Retina (tissue), 1 donor: ENCODE results near the gene RERE.

Experiments
- DNase-seq: peaks from one replicate; pipeline ENCODE4 v3.0.0-alpha.2; 2016

The RERE gene

DNA sequence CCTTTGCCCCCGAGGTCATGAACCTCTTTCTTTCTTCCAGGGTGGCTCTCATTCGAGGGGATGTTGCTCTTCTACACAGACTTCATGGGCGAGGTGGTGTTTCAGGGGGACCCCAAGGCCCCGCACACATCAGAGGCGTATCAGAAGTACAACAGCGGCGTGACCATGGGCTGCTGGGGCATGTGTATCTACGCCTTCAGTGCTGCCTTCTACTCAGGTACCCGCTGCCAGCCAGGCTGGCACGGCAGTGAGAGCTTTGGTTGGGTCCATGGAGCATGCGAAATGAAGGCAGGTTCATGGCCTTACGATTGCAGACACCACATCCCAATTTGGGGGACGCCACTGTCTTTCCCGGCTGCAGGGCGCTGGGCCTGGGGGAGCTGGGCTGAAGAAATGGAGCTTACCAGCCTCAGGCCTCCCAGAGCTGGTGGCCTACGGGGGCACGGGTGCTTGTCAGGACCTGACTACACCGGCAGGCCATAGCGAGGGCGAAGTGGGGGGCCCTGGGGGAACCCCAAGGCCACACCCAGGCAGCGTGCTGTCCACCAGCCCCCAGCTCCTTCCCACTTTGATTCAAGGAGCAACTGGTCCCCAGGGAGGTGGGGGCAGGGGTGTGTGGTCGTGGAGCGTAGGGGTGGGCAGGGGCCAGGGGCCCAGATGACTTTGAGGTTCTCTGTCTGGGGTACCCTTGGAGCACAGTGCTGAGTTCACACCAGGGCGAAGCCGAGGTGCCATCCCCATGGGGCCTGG is 479.5 kb downstream of the RERE start:
- DNase-seq, result no peak

DNA sequence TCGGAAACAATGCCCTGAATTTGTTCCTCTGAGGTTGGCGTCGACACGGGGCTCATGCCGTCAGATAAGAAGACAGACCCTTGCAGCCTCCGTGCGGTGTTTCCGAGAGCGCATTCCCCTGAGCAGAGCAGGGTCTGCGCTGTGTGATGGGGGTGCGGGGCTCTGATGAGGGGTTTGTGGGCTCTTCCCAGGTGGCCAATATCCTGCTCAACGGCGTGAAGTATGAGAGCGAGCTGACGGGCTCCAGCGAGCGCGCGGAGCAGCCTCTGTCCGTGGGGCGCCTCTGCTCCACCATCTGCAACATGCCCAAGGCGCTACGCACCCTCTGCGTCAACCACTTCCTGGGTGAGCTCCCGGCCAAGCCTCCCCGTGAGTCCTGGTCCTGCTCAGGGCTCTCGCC is 482.2 kb downstream of the RERE start:
- no peak for DNase-seq

DNA sequence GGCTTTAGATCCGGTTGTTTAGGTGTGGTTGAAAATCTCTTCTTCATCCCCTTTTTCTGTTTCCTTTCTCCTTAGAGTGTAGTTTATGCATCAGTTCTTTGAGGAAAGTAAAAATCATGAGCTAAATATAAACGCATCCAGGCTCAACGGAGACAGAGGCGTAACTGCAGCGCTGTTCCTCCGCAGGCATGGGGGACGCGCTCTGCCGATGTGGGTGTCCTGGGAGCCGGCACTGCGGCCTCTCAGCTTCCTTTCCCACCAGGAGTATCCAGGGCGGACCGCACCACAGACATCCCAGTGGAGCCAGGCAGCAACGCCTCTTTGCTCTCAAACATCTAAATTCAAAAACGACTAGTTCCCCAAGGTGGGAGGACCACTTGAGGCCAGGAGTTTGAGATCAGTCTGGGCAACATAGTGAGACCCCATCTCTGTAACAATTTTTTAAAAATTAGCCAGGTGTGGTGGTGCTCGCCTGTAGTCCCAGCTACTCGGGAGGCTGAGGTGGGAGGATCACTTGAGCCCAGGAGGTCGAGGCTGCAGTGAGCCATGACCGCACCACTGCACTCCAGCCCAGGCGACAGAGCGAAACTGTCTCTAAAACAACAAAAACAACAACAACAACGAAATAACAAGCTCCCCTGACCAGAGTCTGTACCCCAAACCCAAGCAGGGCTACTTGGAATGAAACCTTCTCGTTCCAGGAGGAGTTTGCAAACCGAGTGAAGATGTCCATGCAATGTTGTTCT is 483.2 kb downstream of the RERE start:
- no peak for DNase-seq

DNA sequence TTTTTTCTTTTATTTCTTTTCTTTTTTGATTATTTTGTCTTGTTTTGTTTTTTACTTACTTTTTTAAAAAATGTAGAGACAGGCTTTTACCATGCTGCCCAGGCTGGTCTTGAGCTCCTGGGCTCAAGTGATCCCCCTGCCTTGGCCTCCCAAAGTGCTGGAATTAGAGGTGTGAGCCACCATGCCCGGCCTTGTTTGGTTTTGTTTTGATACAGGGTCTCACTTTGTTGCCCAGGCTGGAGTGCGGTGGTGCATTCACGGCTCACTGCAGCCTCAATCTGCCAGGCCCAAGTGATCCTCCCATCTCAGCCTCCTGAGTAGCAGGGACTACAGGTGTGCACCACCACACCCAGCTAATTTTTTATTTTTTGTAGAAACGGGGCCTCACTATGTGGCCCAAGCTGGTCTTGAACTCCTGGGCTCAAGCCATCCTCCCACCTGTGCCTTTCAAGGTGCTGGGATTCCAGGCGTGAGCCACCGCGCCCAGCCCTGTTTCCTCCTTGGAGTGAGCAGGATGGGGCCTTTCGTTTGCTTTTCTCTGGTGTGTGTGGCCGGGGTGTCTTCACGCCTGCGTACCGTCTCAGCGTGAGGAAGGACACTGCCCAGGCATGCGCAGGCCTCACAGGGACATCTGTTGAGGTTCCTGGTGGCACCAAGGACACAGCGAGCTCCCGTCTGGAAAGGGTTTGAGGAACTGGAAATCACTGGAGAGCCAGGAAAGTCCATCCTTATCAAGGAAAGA is 484.0 kb downstream of the RERE start:
- no peak for DNase-seq

DNA sequence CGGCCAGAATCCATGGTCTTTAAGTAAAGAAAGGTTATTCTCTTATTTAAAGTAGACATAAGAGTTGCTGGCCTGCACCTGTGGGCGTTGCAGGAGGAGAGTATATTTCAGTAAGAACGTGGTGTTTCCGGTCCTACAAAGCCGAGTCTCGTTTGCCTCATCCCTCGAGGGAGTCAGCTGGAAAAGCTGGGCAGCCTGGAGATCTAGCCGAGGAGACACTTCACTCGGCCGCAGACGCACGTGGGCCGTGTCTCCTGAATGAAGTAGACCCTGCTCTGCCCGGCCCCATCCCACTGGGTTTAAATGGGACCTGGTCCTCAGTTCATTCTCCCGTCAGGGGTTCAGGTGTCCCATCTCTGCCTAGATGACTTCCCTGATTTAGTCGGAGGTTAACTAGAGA is 484.6 kb downstream of the RERE start:
- DNase-seq, result no peak

DNA sequence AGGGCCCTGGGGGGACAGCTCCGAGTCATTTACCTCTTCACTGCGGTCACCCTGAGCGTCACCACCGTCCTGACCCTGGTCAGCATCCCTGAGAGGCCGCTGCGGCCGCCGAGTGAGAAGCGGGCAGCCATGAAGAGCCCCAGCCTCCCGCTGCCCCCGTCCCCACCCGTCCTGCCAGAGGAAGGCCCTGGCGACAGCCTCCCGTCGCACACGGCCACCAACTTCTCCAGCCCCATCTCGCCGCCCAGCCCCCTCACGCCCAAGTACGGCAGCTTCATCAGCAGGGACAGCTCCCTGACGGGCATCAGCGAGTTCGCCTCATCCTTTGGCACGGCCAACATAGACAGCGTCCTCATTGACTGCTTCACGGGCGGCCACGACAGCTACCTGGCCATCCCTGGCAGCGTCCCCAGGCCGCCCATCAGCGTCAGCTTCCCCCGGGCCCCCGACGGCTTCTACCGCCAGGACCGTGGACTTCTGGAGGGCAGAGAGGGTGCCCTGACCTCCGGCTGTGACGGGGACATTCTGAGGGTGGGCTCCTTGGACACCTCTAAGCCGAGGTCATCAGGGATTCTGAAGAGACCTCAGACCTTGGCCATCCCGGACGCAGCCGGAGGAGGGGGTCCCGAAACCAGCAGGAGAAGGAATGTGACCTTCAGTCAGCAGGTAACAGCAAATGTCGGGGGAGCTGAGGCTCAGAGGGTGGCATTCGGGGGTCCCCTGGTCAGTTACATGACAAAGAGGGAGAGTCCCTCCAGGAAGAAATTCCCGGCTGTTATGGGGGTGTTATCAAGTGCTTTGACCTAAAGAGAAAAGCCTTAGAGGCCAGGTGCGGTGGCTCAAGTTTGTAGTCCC is 486.9 kb downstream of the RERE start:
- DNase-seq, result no peak

DNA sequence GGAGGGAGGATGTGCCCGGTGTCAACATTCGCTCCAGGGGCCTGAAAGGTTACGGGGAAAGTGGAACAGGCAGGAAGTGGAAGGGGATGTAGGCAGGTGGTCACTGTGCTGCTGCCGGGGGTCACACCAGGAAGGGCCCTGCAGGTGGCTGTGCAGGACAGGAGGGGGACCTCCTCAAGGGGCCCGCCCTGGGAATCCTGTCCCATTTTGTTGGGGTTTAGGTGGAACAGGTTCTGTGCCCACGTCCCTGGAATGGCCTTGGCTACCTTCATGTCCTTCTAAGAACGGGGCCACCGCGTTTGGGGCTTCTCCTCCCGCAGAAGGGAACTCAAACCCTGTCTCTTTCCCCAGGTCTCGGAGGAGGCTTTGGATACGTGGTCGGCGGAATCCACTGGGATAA is 487.6 kb downstream of the RERE start:
- DNase-seq, result no peak

- DNase-seq, result no peak
Measured at GRCh38 chr1:8329439-8329838, 488.0 kb downstream of the RERE start.

DNA sequence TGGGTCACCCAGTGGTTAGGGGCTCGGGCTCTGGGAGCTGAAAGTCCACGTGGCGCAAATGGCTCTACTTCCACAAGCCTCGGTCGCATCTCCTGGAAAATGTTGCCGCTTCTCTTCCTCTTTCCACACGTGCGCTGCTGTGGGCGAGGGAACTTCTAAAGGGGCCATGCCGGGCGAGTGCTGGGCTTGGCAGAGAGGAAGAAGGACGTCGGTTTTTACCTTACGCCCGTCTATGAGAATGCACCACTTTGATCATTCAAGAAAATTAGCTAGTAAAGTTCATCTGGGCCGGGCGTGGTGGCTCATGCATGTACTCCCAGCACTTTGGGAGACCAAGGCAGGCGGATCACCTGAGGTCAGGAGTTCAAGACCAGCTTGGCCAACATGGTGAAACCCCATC is 489.2 kb downstream of the RERE start:
- DNase-seq, result no peak

GRCh38 chr1:8326265-8326664 is 491.2 kb downstream of the RERE start:
- DNase-seq, result no peak

- no peak for DNase-seq
Measured at GRCh38 chr1:8325771-8326170, 491.7 kb downstream of the RERE start.

DNA sequence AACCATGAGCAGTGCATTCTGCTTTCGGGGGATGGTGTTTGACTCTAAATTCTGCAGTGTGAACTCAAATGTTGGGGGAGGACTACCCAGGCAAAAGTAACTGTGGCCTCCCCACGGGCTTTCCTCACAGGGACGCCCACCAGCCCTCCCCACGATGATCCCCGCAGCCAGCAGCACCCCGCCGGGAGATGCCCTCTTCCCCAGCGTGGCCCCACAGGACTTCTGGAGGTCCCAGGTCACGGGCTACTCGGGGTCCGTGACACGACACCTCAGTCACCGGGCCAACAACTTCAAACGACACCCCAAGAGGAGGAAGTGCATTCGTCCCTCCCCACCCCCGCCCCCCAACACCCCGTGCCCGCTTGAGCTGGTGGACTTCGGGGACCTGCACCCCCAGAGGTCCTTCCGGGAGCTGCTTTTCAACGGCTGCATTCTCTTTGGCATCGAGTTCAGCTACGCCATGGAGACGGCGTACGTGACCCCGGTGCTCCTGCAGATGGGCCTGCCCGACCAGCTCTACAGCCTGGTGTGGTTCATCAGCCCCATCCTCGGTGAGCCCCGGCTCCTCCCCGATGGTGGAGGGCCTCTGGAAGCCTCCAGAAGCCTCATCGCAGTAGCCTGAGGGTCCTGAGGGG is 493.1 kb downstream of the RERE start:
- no peak for DNase-seq

- DNase-seq, result no peak
Measured at GRCh38 chr1:8323706-8324105, 493.7 kb downstream of the RERE start.

DNA sequence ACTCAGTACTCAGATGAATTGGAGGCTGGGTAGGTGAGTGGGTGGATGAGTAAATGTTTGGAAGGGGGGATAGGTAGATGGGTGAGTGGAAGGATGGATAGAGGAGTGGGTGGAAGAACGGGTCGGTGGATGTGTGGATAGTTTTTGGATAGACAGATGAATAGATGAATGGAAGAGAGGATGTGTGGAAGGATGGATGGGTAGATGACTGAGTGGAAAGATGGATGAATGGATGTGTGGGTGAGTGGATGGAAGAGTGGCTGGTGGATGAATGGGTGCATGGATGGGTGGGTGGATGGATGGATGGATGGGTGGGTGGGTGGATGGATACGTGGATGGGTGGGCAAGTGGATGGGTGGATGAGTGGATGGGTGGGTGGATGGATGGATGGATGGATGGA is 495.8 kb downstream of the RERE start:
- no peak for DNase-seq

DNA sequence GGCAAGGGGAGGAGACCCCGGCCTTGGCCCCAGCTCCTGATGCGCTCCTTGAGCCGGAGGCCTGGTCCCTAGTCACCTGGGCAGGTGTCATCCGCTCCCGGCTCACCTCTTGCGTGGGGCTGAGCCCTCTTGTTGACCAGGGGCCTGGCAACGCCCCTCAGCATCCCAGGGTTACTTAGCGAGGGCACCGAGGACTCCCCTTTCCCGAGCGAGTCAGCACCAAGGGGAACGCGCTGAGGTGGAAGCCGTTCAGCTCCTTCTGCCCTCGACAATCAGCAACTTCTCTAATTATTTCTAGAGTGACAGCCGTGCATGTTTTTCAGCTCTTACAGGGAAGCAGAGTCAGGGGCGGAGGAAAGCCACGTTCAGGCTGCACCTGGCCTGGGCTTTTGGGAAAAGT is 499.0 kb downstream of the RERE start:
- DNase-seq, result no peak

DNA sequence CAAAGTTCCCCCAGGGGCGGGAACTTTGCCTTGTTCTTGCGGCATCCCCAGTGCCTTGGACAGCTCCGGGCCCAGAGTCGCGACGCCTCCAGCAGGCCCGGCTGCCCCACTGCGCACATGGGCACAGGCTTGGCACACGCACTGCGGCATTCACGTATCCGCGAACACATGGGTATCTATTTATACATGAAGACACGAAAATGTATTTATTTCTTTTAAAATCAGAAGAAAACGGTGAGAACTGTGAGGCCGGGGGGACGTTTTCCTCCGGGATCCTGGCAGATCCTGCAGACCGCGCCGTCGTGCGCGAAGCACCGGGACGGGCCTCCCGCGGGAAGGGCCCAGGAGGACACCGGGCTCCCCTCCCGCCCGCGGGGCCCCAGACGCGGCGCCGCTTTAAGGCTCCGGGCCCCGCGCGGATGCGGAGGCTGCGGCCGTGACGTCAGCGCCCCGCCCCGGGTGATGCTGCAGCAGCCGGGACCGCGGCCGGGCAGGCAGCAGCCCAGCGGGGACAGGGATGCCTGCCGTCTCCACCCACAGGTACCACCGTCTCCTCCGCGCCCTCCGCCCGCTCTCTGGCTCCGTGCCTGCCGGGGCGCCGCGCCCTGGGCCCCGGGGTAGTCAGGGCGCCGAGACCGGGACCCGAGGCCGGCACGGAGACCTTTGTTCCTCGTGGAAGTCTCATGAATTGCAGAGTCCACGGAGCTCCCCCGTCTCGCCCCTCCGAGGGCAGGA is 499.6 kb downstream of the RERE start, which contains the start of gene SLC45A1:
Gene SLC45A1, plus strand, starts transcription at position 468 of the 735 bp plus-strand sequence. CDS start 6,216 bp downstream, outside the sequence.
- DNase-seq, result peak; percentile 90

DNA sequence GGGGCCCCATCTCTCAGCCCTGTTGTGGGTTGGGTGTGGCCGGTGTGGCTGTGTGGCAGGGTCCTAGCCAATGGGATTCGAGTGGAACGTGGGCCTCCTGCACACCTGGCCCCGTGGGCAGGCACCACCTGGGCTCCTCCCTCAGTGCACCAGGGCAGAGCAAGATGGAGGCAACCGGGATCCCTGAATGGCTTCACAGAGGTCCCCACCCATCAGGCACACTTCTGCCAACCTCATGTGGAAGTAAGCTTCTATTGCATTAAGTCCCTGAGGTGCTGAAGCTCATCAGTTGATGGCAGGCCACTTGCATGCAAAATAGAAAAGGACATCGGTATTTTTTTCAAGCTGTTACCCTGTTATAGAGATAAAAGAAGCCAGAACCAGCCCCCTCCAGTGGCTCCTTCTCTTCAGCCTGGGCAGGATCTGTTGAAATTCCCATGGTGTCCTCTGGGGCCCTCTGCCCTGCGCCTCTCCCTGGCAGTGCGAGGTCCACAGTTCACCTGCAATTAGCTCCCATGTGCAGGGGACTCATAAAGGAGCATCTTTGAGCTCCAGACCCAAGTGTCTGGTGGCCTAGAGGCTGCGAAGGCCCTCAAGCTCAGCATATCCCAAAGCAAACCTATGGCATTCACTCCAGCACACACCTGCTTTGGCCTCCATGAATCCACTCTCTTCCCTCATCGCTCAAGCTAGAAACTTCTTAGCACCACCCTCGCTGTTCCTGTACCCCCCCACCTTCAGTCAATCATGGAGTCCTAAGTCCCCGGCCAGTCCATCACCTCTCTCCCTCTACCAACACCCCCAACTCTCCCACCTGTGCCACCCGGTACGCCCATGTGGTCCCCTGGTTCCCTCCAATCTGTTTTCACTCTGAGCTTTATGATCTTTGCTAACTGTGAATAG is 501.6 kb downstream of the RERE start:
- no peak for DNase-seq

GRCh38 chr1:8314346-8315280 is 502.8 kb downstream of the RERE start:
- DNase-seq, result peak; percentile 86

- no peak for DNase-seq
Measured at GRCh38 chr1:8313231-8313630, 504.2 kb downstream of the RERE start.
